GM19397 (cell line): Measurements from ENCODE around the gene CAMK2D.
"Not testable (repeated sequence)": the region's sequence is repeated elsewhere in the genome, so short reads cannot be mapped to it uniquely, and the experiment has no call there.

ENCODE experiments used
- ATAC-seq: cut with Tn5 transposase; IDR thresholded peaks from one replicate; pipeline ENCODE4 v1.9.1; 2021; ENCODE audit warnings: mild to moderate bottlenecking, moderate library complexity; ENCODE audit not compliant: unreplicated experiment

Gene CAMK2D

GRCh38 chr4:113687067-113687718 is 74.3 kb downstream of the CAMK2D start:
- ATAC-seq = no peak

GRCh38 chr4:113685157-113685556 is 76.4 kb downstream of the CAMK2D start:
- ATAC-seq = not testable (repeated sequence)

GRCh38 chr4:113684534-113685091 is 76.9 kb downstream of the CAMK2D start:
- ATAC-seq = no peak

- peak; percentile 97 for ATAC-seq
Measured at GRCh38 chr4:113682730-113683537, 78.6 kb downstream of the CAMK2D start.

- no peak for ATAC-seq
Measured at GRCh38 chr4:113678641-113679040, 82.9 kb downstream of the CAMK2D start.

GRCh38 chr4:113677325-113677724 is 84.2 kb downstream of the CAMK2D start:
- no peak for ATAC-seq

GRCh38 chr4:113675731-113676697 is 85.5 kb downstream of the CAMK2D start:
- no peak for ATAC-seq

- ATAC-seq = no peak
Measured at GRCh38 chr4:113674733-113675132, 86.8 kb downstream of the CAMK2D start.

- no peak for ATAC-seq
Measured at GRCh38 chr4:113674251-113674650, 87.3 kb downstream of the CAMK2D start.

GRCh38 chr4:113673450-113673849 is 88.1 kb downstream of the CAMK2D start:
- peak; percentile 89 for ATAC-seq

- ATAC-seq = no peak
Measured at GRCh38 chr4:113666386-113667114, 95.0 kb downstream of the CAMK2D start.

GRCh38 chr4:113665036-113665435 is 96.5 kb downstream of the CAMK2D start:
- no peak for ATAC-seq

GRCh38 chr4:113662581-113662980 is 99.0 kb downstream of the CAMK2D start:
- ATAC-seq = no peak

- no peak for ATAC-seq
Measured at GRCh38 chr4:113659127-113659526, 102.4 kb downstream of the CAMK2D start.

- no peak for ATAC-seq
Measured at GRCh38 chr4:113657586-113658233, 103.8 kb downstream of the CAMK2D start.

GRCh38 chr4:113653871-113654270 is 107.7 kb downstream of the CAMK2D start:
- ATAC-seq = no peak

GRCh38 chr4:113646442-113646822 is 115.1 kb downstream of the CAMK2D start:
- ATAC-seq = no peak

- ATAC-seq = no peak
Measured at GRCh38 chr4:113645771-113646441, 115.6 kb downstream of the CAMK2D start.

- no peak for ATAC-seq
Measured at GRCh38 chr4:113645288-113645687, 116.2 kb downstream of the CAMK2D start.
